Activated CD4-positive, alpha-beta T cell treated with anti-CD3 and anti-CD28 coated beads, Interleukin-2, amount 10 ng/mL, durations not matched to agents 7 days and 5 days (primary cell): ENCODE measurements around the gene FGD6. TPM values are rescaled to one million over a fixed set of nuclear protein-coding genes. Genes with fewer than 3 reads are reported as not detected.
"Not testable (repeated sequence)": the region's sequence is repeated elsewhere in the genome, so short reads cannot be mapped to it uniquely, and the experiment has no call there.

ENCODE experiments used
- CTCF ChIA-PET: fragments of 350-600 bp; sonication (Branson Sonifier 250); formaldehyde crosslinking; loops from one replicate; lab custom pipeline; 2021; ENCODE audit warnings: antibody characterized with exemption; lab: Charles Lee
- POLR2A ChIA-PET: fragments of 350-600 bp; sonication (Branson Sonifier 250); formaldehyde crosslinking; loops from one replicate; lab custom pipeline; 2021; ENCODE audit warnings: antibody characterized with exemption; lab: Charles Lee
- DNase-seq: peaks from one replicate; pipeline ENCODE4 v3.0.0-alpha.2; 2020
- H3K27ac Mint-ChIP-seq: one replicate; pipeline ENCODE4 v1.8.0; 2021; ENCODE audit warnings: mild to moderate bottlenecking, moderate library complexity, mixed read lengths
- H3K27me3 Mint-ChIP-seq: one replicate; pipeline ENCODE4 v1.8.0; 2021; ENCODE audit warnings: mixed read lengths
- H3K36me3 Mint-ChIP-seq: one replicate; pipeline ENCODE4 v1.8.0; 2021; ENCODE audit warnings: low read depth, mixed read lengths
- H3K4me1 Mint-ChIP-seq: one replicate; pipeline ENCODE4 v1.8.0; 2021; ENCODE audit warnings: mixed read lengths
- H3K4me3 Mint-ChIP-seq: one replicate; pipeline ENCODE4 v1.8.0; 2021; ENCODE audit warnings: mild to moderate bottlenecking, moderate library complexity, mixed read lengths
- H3K9me3 Mint-ChIP-seq: one replicate; pipeline ENCODE4 v1.8.0; 2021; ENCODE audit warnings: mixed read lengths
- total RNA-seq, 2 experiments: library from RNA; stranded (reverse); gene quantifications; one replicate each; pipeline ENCODE4 v1.2.3, GENCODE V29; 2021

FGD6 gene
- total RNA-seq, 2 experiments from 2014 or later, result 0.56 to 0.69 TPM

GRCh38 chr12:95201056-95201670 is 16.1 kb downstream of the FGD6 start:
- Mint-ChIP-seq H3K27ac (no peak overlapping the region), H3K9me3 (no peaks in the 10 kb centered on the region), H3K4me3 (no peak overlapping the region), H3K27me3 (no peaks in the 10 kb centered on the region), H3K36me3 (no peaks in the 10 kb centered on the region), H3K4me1 (peaks cover 8% of the 10 kb centered on the region)
- CTCF ChIA-PET, result interaction anchor here (0.7 to 3.0 kb wide), 4 partner anchors 10 to 25 kb away, joined by 4 to 7 read pairs (median 4); no protein-coding TSS in a partner anchor
- no peak for DNase-seq
- POLR2A ChIA-PET, result no interaction called here

- no peaks in the 10 kb centered on the region for H3K36me3 Mint-ChIP-seq
- H3K4me1 Mint-ChIP-seq, result peaks cover 8% of the 10 kb centered on the region
- no peak overlapping the region for H3K27ac Mint-ChIP-seq
- ChIA-PET CTCF (interaction anchor here (0.7 to 3.0 kb wide), 6 partner anchors 11 to 196 kb away, joined by 3 to 7 read pairs (median 4); no protein-coding TSS in a partner anchor), POLR2A (no interaction called here)
- DNase-seq, result no peak
- no peak overlapping the region for H3K4me3 Mint-ChIP-seq
- H3K27me3 Mint-ChIP-seq, result no peaks in the 10 kb centered on the region
- no peaks in the 10 kb centered on the region for H3K9me3 Mint-ChIP-seq
Measured at GRCh38 chr12:95200128-95200894, 17.0 kb downstream of the FGD6 start.

DNA sequence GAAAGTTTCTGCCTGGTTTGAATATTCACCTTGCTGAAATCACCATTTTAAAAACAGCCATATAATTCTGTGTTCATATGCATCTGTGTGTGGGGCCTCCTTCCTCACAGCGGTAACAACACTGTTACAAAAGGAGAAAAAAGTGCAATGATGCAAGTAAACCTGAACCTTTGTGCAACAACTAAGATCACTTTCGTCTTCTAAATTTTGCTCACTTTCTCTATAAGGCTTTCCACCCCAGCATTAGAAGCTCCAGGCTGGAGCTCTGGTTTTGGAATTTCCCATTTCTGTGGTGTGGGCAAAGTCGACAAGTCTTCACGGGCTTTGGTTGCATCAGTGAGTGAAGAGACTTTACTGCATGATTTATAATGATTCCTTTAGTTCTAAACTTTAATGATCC is 18.4 kb downstream of the FGD6 start:
- CTCF ChIA-PET, result interaction anchor here (1.3 kb wide), 1 partner anchor 10 kb away, joined by 3 read pairs; no protein-coding TSS in a partner anchor

GRCh38 chr12:95197636-95198035 is 19.6 kb downstream of the FGD6 start:
- no peak for DNase-seq
- POLR2A ChIA-PET, result no interaction called here
- Mint-ChIP-seq H3K36me3 (no peaks in the 10 kb centered on the region), H3K9me3 (no peaks in the 10 kb centered on the region), H3K27me3 (no peaks in the 10 kb centered on the region), H3K4me3 (no peak overlapping the region), H3K27ac (no peak overlapping the region), H3K4me1 (peaks cover 2% of the 10 kb centered on the region)
- CTCF ChIA-PET, result no interaction called here

More for the DNA sequence above, 18.4 kb downstream of the FGD6 start:
- Mint-ChIP-seq H3K4me1 (peaks cover 6% of the 10 kb centered on the region), H3K9me3 (no peaks in the 10 kb centered on the region), H3K4me3 (no peak overlapping the region), H3K27ac (no peak overlapping the region), H3K36me3 (no peaks in the 10 kb centered on the region), H3K27me3 (no peaks in the 10 kb centered on the region)
- POLR2A ChIA-PET, result no interaction called here
- DNase-seq, result no peak

DNA sequence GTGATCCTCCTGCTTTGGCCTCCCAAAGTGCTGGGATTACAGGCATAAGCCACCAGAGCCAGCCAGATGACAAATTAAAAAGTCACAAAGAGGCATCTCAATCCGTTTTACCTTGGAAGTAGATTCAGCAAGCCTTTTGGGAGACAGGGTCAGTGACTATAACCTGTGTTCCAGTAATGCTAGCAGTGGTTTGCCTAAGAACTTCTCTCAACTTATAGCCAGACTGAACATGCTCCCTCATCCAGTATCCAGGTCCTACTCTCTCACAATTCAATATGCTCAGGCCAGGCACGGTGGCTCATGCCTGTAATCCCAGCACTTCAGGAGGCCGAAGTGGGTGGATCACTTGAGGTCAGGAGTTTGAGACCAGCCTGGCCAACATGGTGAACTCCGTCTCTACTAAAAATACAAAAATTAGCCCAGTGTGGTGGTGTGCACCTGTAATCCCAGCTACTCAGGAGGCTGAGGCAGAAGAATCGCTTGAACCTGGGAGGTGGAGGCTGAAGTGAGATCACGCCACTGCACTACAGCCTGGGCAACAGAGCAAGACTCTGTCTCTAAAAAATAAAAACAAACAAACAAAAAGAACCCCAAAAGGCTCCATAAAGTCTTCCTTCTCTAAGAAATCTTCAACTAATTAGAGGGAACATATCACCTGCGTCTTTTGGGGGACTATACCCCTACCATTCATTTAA is 20.2 kb downstream of the FGD6 start:
- H3K9me3 Mint-ChIP-seq, CTCF ChIA-PET, H3K4me1 Mint-ChIP-seq, H3K27ac Mint-ChIP-seq, H3K4me3 Mint-ChIP-seq, H3K27me3 Mint-ChIP-seq, POLR2A ChIA-PET, H3K36me3 Mint-ChIP-seq, DNase-seq: not testable (repeated sequence)

- no peaks in the 10 kb centered on the region for H3K27me3 Mint-ChIP-seq
- ChIA-PET POLR2A (no interaction called here), CTCF (no interaction called here)
- no peaks in the 10 kb centered on the region for H3K9me3 Mint-ChIP-seq
- no peaks in the 10 kb centered on the region for H3K4me1 Mint-ChIP-seq
- no peaks in the 10 kb centered on the region for H3K36me3 Mint-ChIP-seq
- DNase-seq, result no peak
- H3K4me3 Mint-ChIP-seq, result no peak overlapping the region
- H3K27ac Mint-ChIP-seq, result no peak overlapping the region
Measured at GRCh38 chr12:95195122-95195521, 22.1 kb downstream of the FGD6 start.

DNA sequence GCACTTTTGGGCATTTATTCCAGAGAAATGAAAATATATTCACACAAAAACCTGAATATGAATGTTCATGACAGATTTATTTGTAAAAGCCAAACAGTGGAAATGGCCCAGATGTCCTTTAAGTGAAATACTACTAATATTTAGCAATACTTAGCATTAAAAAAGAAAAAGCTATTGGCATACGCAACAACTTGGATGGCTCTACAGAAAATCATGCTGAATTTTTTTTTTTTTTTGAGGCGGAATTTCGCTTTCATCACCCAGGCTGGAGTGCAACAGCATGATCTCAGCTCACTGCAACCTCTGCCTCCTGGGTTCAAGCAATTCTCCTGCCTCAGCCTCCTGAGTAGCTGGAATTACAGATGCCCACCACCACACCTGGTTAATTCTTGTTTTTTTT is 24.1 kb downstream of the FGD6 start:
- ChIA-PET CTCF (interaction anchor here (0.8 kb wide), 1 partner anchor 24 kb away, joined by 5 read pairs; the partner anchor contains the start of gene FGD6), POLR2A (no interaction called here)
- H3K9me3 Mint-ChIP-seq, result no peaks in the 10 kb centered on the region
- H3K4me3 Mint-ChIP-seq, result no peak overlapping the region
- DNase-seq, result no peak
- no peaks in the 10 kb centered on the region for H3K36me3 Mint-ChIP-seq
- H3K4me1 Mint-ChIP-seq, result no peaks in the 10 kb centered on the region
- no peak overlapping the region for H3K27ac Mint-ChIP-seq
- no peaks in the 10 kb centered on the region for H3K27me3 Mint-ChIP-seq

GRCh38 chr12:95192271-95192670 is 25.0 kb downstream of the FGD6 start:
- H3K4me3 Mint-ChIP-seq, result no peak overlapping the region
- CTCF ChIA-PET, result interaction anchor here (0.6 kb wide), 1 partner anchor 193 kb away, joined by 3 read pairs; no protein-coding TSS in a partner anchor
- no peak for DNase-seq
- no peaks in the 10 kb centered on the region for H3K27me3 Mint-ChIP-seq
- POLR2A ChIA-PET, result no interaction called here
- H3K4me1 Mint-ChIP-seq, result no peaks in the 10 kb centered on the region
- H3K27ac Mint-ChIP-seq, result no peak overlapping the region
- H3K9me3 Mint-ChIP-seq, result no peaks in the 10 kb centered on the region
- no peaks in the 10 kb centered on the region for H3K36me3 Mint-ChIP-seq

GRCh38 chr12:95191060-95191696 is 26.1 kb downstream of the FGD6 start:
- Mint-ChIP-seq H3K4me1 (no peaks in the 10 kb centered on the region), H3K27ac (no peak overlapping the region), H3K27me3 (no peaks in the 10 kb centered on the region), H3K4me3 (no peak overlapping the region), H3K36me3 (no peaks in the 10 kb centered on the region), H3K9me3 (no peaks in the 10 kb centered on the region)
- DNase-seq, result no peak
- CTCF ChIA-PET, result no interaction called here
- POLR2A ChIA-PET, result no interaction called here

DNA sequence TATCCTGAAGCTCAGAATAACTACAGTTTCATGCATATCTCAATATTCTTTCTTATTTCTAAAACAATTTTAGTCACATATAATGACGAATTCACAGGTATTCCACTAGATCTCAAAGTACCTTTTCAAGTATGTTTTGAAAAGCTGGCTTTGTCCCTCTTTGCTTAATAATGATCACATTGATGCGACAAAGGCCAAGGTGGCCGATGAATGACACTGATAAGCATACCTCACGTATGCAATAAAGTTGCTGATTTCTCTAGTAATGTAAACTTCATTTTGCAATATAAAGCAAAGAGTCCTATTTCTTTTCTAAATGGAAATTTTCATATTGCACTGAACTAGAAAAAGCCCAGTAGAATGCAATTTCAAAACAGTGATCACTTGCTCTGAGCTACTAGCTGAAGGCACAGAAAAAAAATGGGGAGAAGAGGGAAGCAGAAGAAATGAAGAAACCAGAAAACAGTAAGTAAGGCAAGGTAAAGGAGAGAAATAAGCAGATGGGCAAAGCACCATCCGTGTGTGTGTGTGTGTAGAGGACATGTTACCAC is 29.3 kb downstream of the FGD6 start:
- DNase-seq, result no peak
- Mint-ChIP-seq H3K9me3 (no peaks in the 10 kb centered on the region), H3K4me3 (no peak overlapping the region), H3K27ac (no peak overlapping the region), H3K36me3 (no peaks in the 10 kb centered on the region), H3K27me3 (no peaks in the 10 kb centered on the region), H3K4me1 (no peaks in the 10 kb centered on the region)
- POLR2A ChIA-PET, result interaction anchor here (0.6 kb wide), 1 partner anchor 1040 kb away, joined by 4 read pairs; no protein-coding TSS in a partner anchor
- CTCF ChIA-PET, result interaction anchor here (0.6 to 1.8 kb wide), 3 partner anchors 12 to 66 kb away, joined by 3 to 7 read pairs (median 3); no protein-coding TSS in a partner anchor

DNA sequence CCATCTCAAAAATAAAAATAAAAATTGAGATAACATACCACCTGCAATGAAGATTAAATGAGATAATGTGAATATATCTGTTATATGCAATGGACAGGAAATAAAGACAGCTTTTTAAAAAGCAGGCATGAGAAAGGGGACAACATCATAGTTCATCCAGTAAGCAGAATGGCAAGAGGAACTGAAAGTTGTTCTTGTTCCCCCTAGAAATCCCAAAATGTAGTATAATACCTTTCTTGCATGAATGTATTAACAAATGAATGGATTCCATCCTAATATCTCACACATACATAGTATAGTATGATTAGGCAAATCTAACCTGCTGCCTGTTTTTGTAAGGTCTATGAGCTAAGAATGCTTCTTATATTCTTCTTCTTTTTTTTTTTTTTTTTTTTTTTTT is 31.4 kb downstream of the FGD6 start:
- no peaks in the 10 kb centered on the region for H3K36me3 Mint-ChIP-seq
- no peak overlapping the region for H3K4me3 Mint-ChIP-seq
- no peaks in the 10 kb centered on the region for H3K9me3 Mint-ChIP-seq
- no peak overlapping the region for H3K27ac Mint-ChIP-seq
- no peaks in the 10 kb centered on the region for H3K4me1 Mint-ChIP-seq
- ChIA-PET POLR2A (interaction anchor here (0.6 kb wide), 1 partner anchor 19 kb away, joined by 3 read pairs; no protein-coding TSS in a partner anchor), CTCF (interaction anchor here (0.6 to 0.7 kb wide), 2 partner anchors 166 to 281 kb away, joined by 3 read pairs; no protein-coding TSS in a partner anchor)
- H3K27me3 Mint-ChIP-seq, result no peaks in the 10 kb centered on the region
- no peak for DNase-seq

DNA sequence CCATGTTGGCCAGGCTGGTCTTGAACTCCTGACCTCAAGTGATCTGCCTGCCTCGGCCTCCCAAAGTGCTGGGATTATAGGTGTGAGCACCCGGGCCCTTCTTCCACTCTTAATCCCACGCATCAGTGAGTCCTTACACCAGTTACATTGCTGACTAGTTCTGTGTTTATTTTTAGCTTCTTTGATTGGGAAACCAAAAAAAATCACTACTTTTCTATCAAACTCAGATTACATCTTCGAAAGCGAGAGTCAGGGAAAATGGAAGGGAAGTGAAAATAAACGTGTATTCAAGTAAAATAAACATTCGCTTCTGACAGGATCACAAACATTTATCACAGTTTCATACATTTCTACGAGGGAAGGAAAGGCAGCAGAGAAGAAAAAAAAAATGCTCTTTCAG is 32.2 kb downstream of the FGD6 start:
- H3K27me3 Mint-ChIP-seq, result no peaks in the 10 kb centered on the region
- no peak overlapping the region for H3K27ac Mint-ChIP-seq
- H3K4me1 Mint-ChIP-seq, result no peaks in the 10 kb centered on the region
- no peak for DNase-seq
- ChIA-PET CTCF (no interaction called here), POLR2A (no interaction called here)
- no peaks in the 10 kb centered on the region for H3K36me3 Mint-ChIP-seq
- no peak overlapping the region for H3K4me3 Mint-ChIP-seq
- no peaks in the 10 kb centered on the region for H3K9me3 Mint-ChIP-seq
